ENCODE measurements around the gene MGAT4A. TPM values are rescaled to one million over a fixed set of nuclear protein-coding genes. Genes with fewer than 3 reads are reported as not detected.

Gene MGAT4A
- total and polyA plus RNA-seq, 12 donors = 4.6 to 33.0 (median 18.6) TPM

DNA sequence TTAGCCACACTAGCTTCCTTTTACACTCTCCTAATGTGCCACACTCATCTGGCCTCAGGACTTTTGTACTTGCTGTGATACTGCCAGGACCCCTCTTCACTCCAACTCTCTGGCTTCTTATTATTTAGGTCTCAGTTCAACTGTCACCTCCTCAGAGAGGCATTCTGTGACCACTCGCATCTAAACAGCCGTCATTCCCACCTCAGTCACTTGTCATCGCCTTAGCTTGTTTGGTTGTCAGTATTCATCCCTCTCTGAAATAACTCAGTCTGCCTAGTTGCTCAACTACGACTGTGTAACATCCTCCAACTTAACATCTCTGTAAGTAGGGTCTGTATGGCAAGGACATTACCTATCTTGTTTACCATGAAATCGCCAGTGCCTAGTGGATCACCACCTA lies 27.2 kb downstream of the MGAT4A start:
- Histone ChIP-seq H3K27me3 (no peaks in the 10 kb centered on the region), H3K9me3 (no peaks in the 10 kb centered on the region), H3K4me3 (no peak overlapping the region), H3K36me3 (no peaks in the 10 kb centered on the region), H3K27ac (peak overlapping the region in 9 of 10 donors; percentile 46 to 84 (median 72)), H3K4me1 (peaks cover 19 to 79% (median 66%) of the 10 kb centered on the region in 9 donors)
- TF ChIP-seq, protein P1, sequence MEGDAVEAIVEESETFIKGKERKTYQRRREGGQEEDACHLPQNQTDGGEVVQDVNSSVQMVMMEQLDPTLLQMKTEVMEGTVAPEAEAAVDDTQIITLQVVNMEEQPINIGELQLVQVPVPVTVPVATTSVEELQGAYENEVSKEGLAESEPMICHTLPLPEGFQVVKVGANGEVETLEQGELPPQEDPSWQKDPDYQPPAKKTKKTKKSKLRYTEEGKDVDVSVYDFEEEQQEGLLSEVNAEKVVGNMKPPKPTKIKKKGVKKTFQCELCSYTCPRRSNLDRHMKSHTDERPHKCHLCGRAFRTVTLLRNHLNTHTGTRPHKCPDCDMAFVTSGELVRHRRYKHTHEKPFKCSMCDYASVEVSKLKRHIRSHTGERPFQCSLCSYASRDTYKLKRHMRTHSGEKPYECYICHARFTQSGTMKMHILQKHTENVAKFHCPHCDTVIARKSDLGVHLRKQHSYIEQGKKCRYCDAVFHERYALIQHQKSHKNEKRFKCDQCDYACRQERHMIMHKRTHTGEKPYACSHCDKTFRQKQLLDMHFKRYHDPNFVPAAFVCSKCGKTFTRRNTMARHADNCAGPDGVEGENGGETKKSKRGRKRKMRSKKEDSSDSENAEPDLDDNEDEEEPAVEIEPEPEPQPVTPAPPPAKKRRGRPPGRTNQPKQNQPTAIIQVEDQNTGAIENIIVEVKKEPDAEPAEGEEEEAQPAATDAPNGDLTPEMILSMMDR (IDR thresholded peaks at IDR 0.05) = no peak
- ATAC-seq (peak in 4 of 8 donors; percentile 13 to 61 (median 40)), DNase-seq (no peak)
- intact Hi-C loops (cut with DNase I) = no loop called here
- WGBS, 2 donors = 52 to 71% methylated on average over 5 of the region's 5 CpGs

DNA sequence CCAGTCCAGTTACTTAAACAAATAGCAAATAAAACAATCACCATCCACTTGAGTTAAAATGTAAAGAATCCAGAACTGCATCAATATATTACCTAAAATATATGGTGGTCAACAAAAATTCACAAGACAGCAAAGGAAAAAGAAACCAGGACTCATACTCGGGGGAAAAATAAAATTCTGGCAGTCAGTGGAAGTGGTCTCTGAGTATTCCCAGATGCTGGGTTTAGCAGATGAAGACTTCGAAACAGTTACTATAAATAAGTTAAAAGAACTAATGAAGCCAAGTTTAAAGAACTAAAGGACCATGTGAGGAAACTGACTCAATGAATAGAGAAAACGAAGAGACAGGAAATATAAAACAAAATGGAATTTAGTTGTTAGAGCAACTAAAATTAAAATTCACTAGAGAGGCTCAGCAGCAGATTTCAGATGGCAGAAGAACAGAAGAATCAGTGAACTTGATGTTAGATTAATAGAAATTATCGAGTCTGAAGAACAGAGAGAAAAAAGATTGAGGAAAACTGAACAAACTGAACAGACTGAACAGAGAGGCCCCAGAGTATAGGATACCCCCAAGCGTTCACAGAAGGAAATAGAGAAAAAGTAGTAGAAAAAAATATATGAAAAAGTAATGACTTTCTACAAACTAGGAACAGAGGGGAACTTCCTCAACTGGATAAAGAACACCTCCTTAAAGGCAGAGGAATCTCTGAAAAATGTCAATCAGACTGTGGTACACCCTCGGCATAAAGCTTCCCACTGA lies 27.9 kb downstream of the MGAT4A start:
- peak overlapping the region in 9 of 10 donors; percentile 46 to 84 (median 72) for H3K27ac ChIP-seq
- TF ChIP-seq, protein P1 (IDR thresholded peaks at IDR 0.05) = no peak
- 31 to 32% methylated on average over 6 of the region's 6 CpGs for WGBS, 2 donors
- no peaks in the 10 kb centered on the region for H3K36me3 ChIP-seq
- H3K9me3 ChIP-seq = no peaks in the 10 kb centered on the region
- DNase-seq (no peak), ATAC-seq (peak in 1 of 8 donors; percentile 24)
- peak overlapping the region in 3 of 10 donors; percentile 3 to 11 (median 7) for H3K4me3 ChIP-seq
- intact Hi-C loops (cut with DNase I) = no loop called here
- H3K4me1 ChIP-seq = peaks cover 18 to 79% (median 66%) of the 10 kb centered on the region in 9 donors
- no peaks in the 10 kb centered on the region for H3K27me3 ChIP-seq

DNA sequence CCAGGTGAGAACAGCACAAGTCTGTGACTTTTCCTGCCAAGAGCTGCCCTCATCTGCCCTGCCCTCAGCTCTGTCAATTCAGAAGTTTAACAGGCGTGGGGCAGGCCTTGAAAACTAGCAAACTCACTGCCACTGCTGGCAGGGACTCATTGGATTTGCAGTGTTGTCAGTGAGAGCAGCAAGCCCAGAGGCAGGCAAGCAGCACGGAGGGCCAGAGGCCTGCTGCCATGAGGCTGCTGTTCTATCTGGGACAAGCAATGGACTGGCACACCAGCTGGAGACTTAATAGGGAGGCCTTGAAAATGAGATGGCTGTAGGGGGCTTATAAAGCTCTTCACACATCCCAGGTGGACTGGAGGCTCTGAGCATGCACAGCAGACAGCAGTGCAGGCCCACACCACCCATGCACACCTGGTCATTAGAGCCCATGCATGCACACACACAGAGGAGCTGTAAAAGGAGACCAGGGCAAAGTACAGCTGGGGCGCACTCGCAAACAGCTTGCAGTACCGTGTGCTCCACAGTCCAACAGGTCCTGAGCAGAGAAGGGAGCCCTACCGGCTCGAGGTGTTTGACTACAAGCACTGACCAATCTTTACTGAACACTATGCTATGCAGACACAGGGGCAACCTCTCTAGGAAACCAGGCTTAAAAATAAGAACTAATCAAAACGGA lies 28.7 kb downstream of the MGAT4A start:
- peak overlapping the region; percentile 3 to 84 (median 70) for H3K27ac ChIP-seq
- intact Hi-C loops (cut with DNase I) = no loop called here
- H3K4me3 ChIP-seq = peak overlapping the region in 3 of 10 donors; percentile 3 to 11 (median 7)
- no peaks in the 10 kb centered on the region for H3K9me3 ChIP-seq
- ATAC-seq (peak; percentile 34 to 83 (median 73)), DNase-seq (peak; percentile 33 to 47)
- peaks cover 15 to 81% (median 70%) of the 10 kb centered on the region in 9 donors for H3K4me1 ChIP-seq
- no peaks in the 10 kb centered on the region for H3K36me3 ChIP-seq
- H3K27me3 ChIP-seq = no peaks in the 10 kb centered on the region
- TF ChIP-seq, protein P1 (IDR thresholded peaks at IDR 0.05) = no peak
- 43 to 48% methylated on average over 8 of the region's 8 CpGs for WGBS, 2 donors

DNA sequence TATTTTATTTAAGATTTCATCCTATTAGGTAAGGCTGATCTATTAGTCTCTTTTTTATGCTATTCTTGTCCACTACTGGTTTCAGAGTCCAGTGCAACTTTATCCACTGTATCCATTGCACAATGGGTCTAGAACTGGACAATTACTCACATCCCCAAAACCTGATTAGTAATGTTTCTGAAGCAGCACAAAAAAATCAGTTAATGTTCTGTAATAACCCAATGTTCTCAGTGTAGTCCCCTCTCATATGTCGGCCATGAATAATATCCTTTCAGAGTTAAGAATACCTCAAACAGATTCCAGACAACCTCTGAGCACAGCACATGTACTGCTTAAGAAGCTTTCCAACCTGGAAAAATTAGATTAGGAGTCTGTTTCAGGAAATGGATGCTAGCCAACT lies 29.7 kb downstream of the MGAT4A start:
- ATAC-seq (peak in 7 of 8 donors; percentile 50 to 75 (median 64)), DNase-seq (no peak)
- Histone ChIP-seq H3K4me1 (peaks cover 15 to 87% (median 75%) of the 10 kb centered on the region in 9 donors), H3K9me3 (no peaks in the 10 kb centered on the region), H3K27ac (peak overlapping the region; percentile 3 to 84 (median 70)), H3K4me3 (no peak overlapping the region), H3K27me3 (no peaks in the 10 kb centered on the region), H3K36me3 (no peaks in the 10 kb centered on the region)
- TF ChIP-seq, protein P1 (IDR thresholded peaks at IDR 0.05) = no peak
- intact Hi-C loops (cut with DNase I) = no loop called here
- WGBS, 2 donors = 28 to 31% methylated on average over 1 of the region's 1 CpG

Data from heart right ventricle (tissue), 16 donors.